A549 (cell line): ENCODE measurements around the gene ELF5. TPM values are rescaled to one million over a fixed set of nuclear protein-coding genes. Genes with fewer than 3 reads are reported as not detected.

Source experiments
- ATAC-seq, 2 experiments: fragments of 200-7000 bp in 1 of 2; fragments of >200 bp in 1 of 2; cut with Nextera tagmentation in 1 of 2; cut with Tn5 transposase in 1 of 2; 3 replicates each; pipeline versions ENCODE4 v1.8.0 to v1.9.1; 2018 to 2020; ENCODE audit warnings: mild to moderate bottlenecking in 1 of 2, moderate library complexity in 1 of 2
- CTCF ChIA-PET: fragments of 300-600 bp; sonication (Branson Sonifier 250); formaldehyde crosslinking; extraction: SDS; loops from one replicate; lab custom pipeline; 2021; ENCODE audit warnings: antibody characterized with exemption, inconsistent platforms; lab: Yijun Ruan, JAX
- POLR2A ChIA-PET: fragments of 350-600 bp; formaldehyde crosslinking; extraction: SDS; loops from one replicate; lab custom pipeline; 2021; ENCODE audit warnings: antibody characterized with exemption, inconsistent platforms; lab: Yijun Ruan, JAX
- DNase-seq, 2 experiments: peaks; one replicate each; pipeline versions ENCODE4 v3.0.0 to v3.0.0-alpha.2; 2011 to 2016; ENCODE audit warnings: low read depth in 1 of 2, low spot score in 1 of 2
- FAIRE-seq: peaks from 2 replicates; lab custom pipeline; 2011; peaks lifted over from hg19 to GRCh38; lab: Jason Lieb, UNC
- H3K27ac ChIP-seq, 2 experiments: fragments of >200 bp; sonication (Bioruptor Twin); formaldehyde crosslinking; 3 replicates each; pipeline ENCODE4 v1.5.1; 2016 to 2017
- H3K4me1 ChIP-seq: fragments of >200 bp; sonication (Bioruptor Twin); formaldehyde crosslinking; 3 replicates; pipeline ENCODE4 v1.6.1; 2016
- H3K4me2 ChIP-seq: fragments of >200 bp; sonication (Bioruptor Twin); formaldehyde crosslinking; 3 replicates; pipeline ENCODE4 v1.6.1; 2016
- H3K4me3 ChIP-seq: fragments of >200 bp; sonication (Bioruptor Twin); formaldehyde crosslinking; 3 replicates; pipeline ENCODE4 v1.5.1; 2016
- H3K9me3 ChIP-seq: fragments of >200 bp; sonication (Bioruptor Twin); formaldehyde crosslinking; 3 replicates; pipeline ENCODE4 v1.6.1; 2016
- ATOH8 ChIP-seq: fragments of 250-450 bp; sonication (Bioruptor Pico); IDR thresholded peaks from 2 replicates; pipeline ENCODE4 v1.5.0; 2020; ENCODE audit warnings: low read depth, mild to moderate bottlenecking, moderate library complexity
- CBX8 ChIP-seq: fragments of 200-600 bp; sonication (generic); IDR thresholded peaks from 2 replicates; pipeline ENCODE4 v1.6.1; 2016
- CTCF ChIP-seq: fragments of >200 bp; sonication (Bioruptor Twin); formaldehyde crosslinking; IDR thresholded peaks from 3 replicates; pipeline ENCODE4 v1.5.1; 2016
- EHF ChIP-seq: fragments of 250-450 bp; sonication (Bioruptor Pico); IDR thresholded peaks from 2 replicates; pipeline ENCODE4 v1.5.0; 2020; ENCODE audit warnings: mild to moderate bottlenecking
- EHMT2 ChIP-seq: fragments of 200-600 bp; sonication (generic); IDR thresholded peaks from 2 replicates; pipeline ENCODE4 v1.6.1; 2016; ENCODE audit warnings: antibody characterized with exemption, low read depth, mild to moderate bottlenecking, moderate library complexity
- FOSB ChIP-seq: fragments of 250-450 bp; sonication (Bioruptor Pico); IDR thresholded peaks from 2 replicates; pipeline ENCODE4 v1.5.0; 2020; ENCODE audit warnings: mild to moderate bottlenecking, moderate library complexity
- FOSL2 ChIP-seq, 2 experiments: fragments of 450-650 bp in 1 of 2; fragments of >200 bp in 1 of 2; sonication (Bioruptor Twin) in 1 of 2; formaldehyde crosslinking; IDR thresholded peaks; 2 replicates each; pipeline versions ENCODE4 v1.5.0 to v1.6.1; 2016 to 2020; ENCODE audit warnings: mild to moderate bottlenecking in 1 of 2, moderate library complexity in 1 of 2
- HEYL ChIP-seq: fragments of 250-450 bp; sonication (Bioruptor Pico); IDR thresholded peaks from 2 replicates; pipeline ENCODE4 v1.8.0; 2021; ENCODE audit warnings: mild to moderate bottlenecking, moderate library complexity
- HOXA7 ChIP-seq: fragments of 250-450 bp; sonication (Bioruptor Pico); IDR thresholded peaks from 2 replicates; pipeline ENCODE4 v1.5.0; 2020; ENCODE audit warnings: mild to moderate bottlenecking, moderate library complexity
- HOXB13 ChIP-seq: fragments of 250-450 bp; sonication (Bioruptor Pico); IDR thresholded peaks from 2 replicates; pipeline ENCODE4 v1.5.0; 2020; ENCODE audit warnings: low read depth, mild to moderate bottlenecking, moderate library complexity
- MAFK ChIP-seq: fragments of 450-650 bp; IDR thresholded peaks from 2 replicates; pipeline ENCODE4 v1.6.1; 2014; ENCODE audit not compliant: partially characterized antibody
- MAX ChIP-seq: IDR thresholded peaks from 2 replicates; pipeline ENCODE4 v1.6.1; 2012
- MYC ChIP-seq: IDR thresholded peaks from 2 replicates; pipeline ENCODE4 v1.6.1; 2012; ENCODE audit warnings: mild to moderate bottlenecking, inconsistent platforms, low read length, improper control_type of control experiment, borderline replicate concordance
- NR3C1 ChIP-seq: fragments of >200 bp; sonication (Bioruptor Twin); formaldehyde crosslinking; IDR thresholded peaks from 3 replicates; pipeline ENCODE4 v1.6.1; 2017
- PBX3 ChIP-seq: IDR thresholded peaks from 2 replicates; pipeline ENCODE4 v1.6.1; 2012
- POLR2AphosphoS2 ChIP-seq: conservative IDR thresholded peaks from 2 replicates; pipeline ENCODE4 v1.6.1; 2012; ENCODE audit warnings: low read length, improper control_type of control experiment, inconsistent platforms
- RARB ChIP-seq: fragments of 250-450 bp; sonication (Bioruptor Pico); IDR thresholded peaks from 2 replicates; pipeline ENCODE4 v1.8.0; 2021; ENCODE audit warnings: mild to moderate bottlenecking, moderate library complexity
- RFX5 ChIP-seq: fragments of 450-650 bp; IDR thresholded peaks from 2 replicates; pipeline ENCODE4 v1.7.1; 2014; ENCODE audit warnings: antibody characterized with exemption, mild to moderate bottlenecking, moderate library complexity
- RNF2 ChIP-seq: fragments of 200-600 bp; sonication (generic); IDR thresholded peaks from 2 replicates; pipeline ENCODE4 v1.6.1; 2016; ENCODE audit warnings: low read depth, mild to moderate bottlenecking, antibody characterized with exemption, moderate library complexity, borderline replicate concordance
- SREBF2 ChIP-seq: fragments of 450-650 bp; IDR thresholded peaks from 2 replicates; pipeline ENCODE4 v1.6.1; 2014; ENCODE audit warnings: mild to moderate bottlenecking, moderate library complexity
- TP53 ChIP-seq: fragments of 250-450 bp; sonication (Bioruptor Pico); IDR thresholded peaks from 2 replicates; pipeline ENCODE4 v1.5.0; 2021; ENCODE audit warnings: mild to moderate bottlenecking, moderate library complexity
- USF2 ChIP-seq: fragments of 450-650 bp; IDR thresholded peaks from 2 replicates; pipeline ENCODE4 v1.6.1; 2014; ENCODE audit warnings: antibody characterized with exemption
- ZNF302 ChIP-seq: fragments of 250-450 bp; sonication (Bioruptor Pico); IDR thresholded peaks from 2 replicates; pipeline ENCODE4 v1.9.0; 2021; ENCODE audit warnings: inconsistent platforms, mild to moderate bottlenecking, moderate library complexity
- ZSCAN20 ChIP-seq: fragments of 250-450 bp; sonication (Bioruptor Pico); IDR thresholded peaks from 2 replicates; pipeline ENCODE4 v1.8.0; 2022; ENCODE audit warnings: mild to moderate bottlenecking, moderate library complexity
- WGBS: methylation state at CpG from one replicate; pipeline ENCODE4 v1.1.6; 2017; ENCODE audit errors: missing lambda C conversion rate; 5-methylcytosine and 5-hydroxymethylcytosine counted together
- polyA plus RNA-seq, 4 experiments: library from polyadenylated mRNA; depleted of rRNA in 3 of 4; stranded (reverse); fragments of >200 nt; fragmentation: RNase III in 1 of 4; extraction: RNeasy Plus Mini Kit Qiagen cat#74134 plus additional on column Dnase treatment in 1 of 4; gene quantifications; 2 replicates in 3 of 4; 3 replicates in 1 of 4; pipeline ENCODE4 v1.2.3, GENCODE V29; 2011 to 2017

The ELF5 gene
- polyA plus RNA-seq, 2 of the 4 experiments (the other 2 are of a cell fraction): 0.04 TPM; not detected in 1

- ATAC-seq: no peak
Observed at GRCh38 chr11:34490304-34490703, 23.3 kb downstream of the ELF5 start.

GRCh38 chr11:34488855-34489557, 24.6 kb downstream of the ELF5 start:
- 61% methylated on average over 12 of the region's 12 CpGs for WGBS

More at GRCh38 chr11:34490304-34490703, 23.3 kb downstream of the ELF5 start:
- FAIRE-seq (no peak), DNase-seq (no peak)
- no peak overlapping the region for H3K27ac ChIP-seq
- no peak overlapping the region for H3K4me2 ChIP-seq
- 67% methylated on average over 2 of the region's 2 CpGs for WGBS
- ChIA-PET POLR2A (no interaction called here), CTCF (interaction anchor here (0.7 to 11.9 kb wide), 7 partner anchors 9 to 409 kb away, joined by 3 to 257 read pairs (median 4); no protein-coding TSS in a partner anchor)
- H3K4me1 ChIP-seq: no peaks in the 10 kb centered on the region
- no peak overlapping the region for H3K4me3 ChIP-seq
- TF ChIP-seq USF2 (no peak), SREBF2 (no peak), HOXA7 (no peak), CBX8 (no peak), HEYL (CRISPR knock-in tag) (no peak), TP53 (no peak), RARB (CRISPR knock-in tag) (no peak), FOSB (no peak), CTCF (no peak), ATOH8 (CRISPR knock-in tag) (no peak), MYC (no peak), EHF (CRISPR knock-in tag) (no peak), EHMT2 (no peak), MAX (no peak), PBX3 (no peak)
- no peaks in the 10 kb centered on the region for H3K9me3 ChIP-seq

More at GRCh38 chr11:34488855-34489557, 24.6 kb downstream of the ELF5 start:
- TF ChIP-seq HOXB13 (CRISPR knock-in tag) (no peak), NR3C1 (no peak), FOSB (no peak), RFX5 (no peak), RNF2 (no peak), ZSCAN20 (CRISPR knock-in tag) (no peak), TP53 (no peak), MAFK (no peak), EHF (CRISPR knock-in tag) (no peak), USF2 (no peak), FOSL2 (IDR thresholded peaks at IDR 0.05) (no peak), FOSL2 (CRISPR knock-in tag; IDR thresholded peaks at IDR 0.05) (no peak), POLR2AphosphoS2 (no peak), ZNF302 (CRISPR knock-in tag) (no peak), SREBF2 (no peak)
- ChIA-PET CTCF (interaction anchor here (1.0 to 11.9 kb wide), 10 partner anchors 9 to 903 kb away, joined by 3 to 257 read pairs (median 4); partner anchors contain the start of gene ELF5), POLR2A (no interaction called here)
- ATAC-seq (no peak), FAIRE-seq (no peak), DNase-seq (no peak)
- H3K9me3 ChIP-seq: no peaks in the 10 kb centered on the region
- H3K27ac ChIP-seq: no peak overlapping the region
- no peak overlapping the region for H3K4me3 ChIP-seq
- no peaks in the 10 kb centered on the region for H3K4me1 ChIP-seq
- no peak overlapping the region for H3K4me2 ChIP-seq
